Naive B cell (primary cell): ENCODE data around the gene STMN3. TPM values are rescaled to one million over a fixed set of nuclear protein-coding genes. Genes with fewer than 3 reads are reported as not detected.

Experiments used
- ATAC-seq, 2 donors: fragments of 150-1000 bp; cut with Tn5 transposase; 2 replicates each; pipeline ENCODE4 v1.10.0; 2021; ENCODE audit warnings: low read depth in 2 of 2, mild to moderate bottlenecking in 2 of 2, moderate library complexity in 2 of 2
- DNase-seq: peaks from one replicate; pipeline ENCODE4 v3.0.0; 2022
- H3K27ac Mint-ChIP-seq, 6 donors: one replicate each; pipeline ENCODE4 v1.8.0; 2020 to 2022; ENCODE audit warnings: mild to moderate bottlenecking in 6 of 6, mixed read lengths in 6 of 6, moderate library complexity in 5 of 6, inconsistent platforms in 2 of 6
- H3K27me3 Mint-ChIP-seq, 3 donors: one replicate each; pipeline ENCODE4 v1.8.0; 2021 to 2022; ENCODE audit warnings: mixed read lengths in 3 of 3, mild to moderate bottlenecking in 1 of 3
- H3K36me3 Mint-ChIP-seq, 2 donors: one replicate each; pipeline ENCODE4 v1.8.0; 2020 to 2022; ENCODE audit warnings: mixed read lengths in 2 of 2, inconsistent platforms in 1 of 2, mild to moderate bottlenecking in 1 of 2
- H3K4me1 Mint-ChIP-seq, 3 donors: one replicate each; pipeline ENCODE4 v1.8.0; 2020 to 2022; ENCODE audit warnings: mixed read lengths in 3 of 3, inconsistent platforms in 1 of 3, mild to moderate bottlenecking in 1 of 3, moderate library complexity in 1 of 3
- H3K4me3 Mint-ChIP-seq, 8 donors: one replicate each; pipeline ENCODE4 v1.8.0; 2020 to 2022; ENCODE audit warnings: mild to moderate bottlenecking in 8 of 8, mixed read lengths in 8 of 8, moderate library complexity in 8 of 8, inconsistent platforms in 2 of 8
- H3K9me3 Mint-ChIP-seq, 7 donors: one replicate each; pipeline ENCODE4 v1.8.0; 2020 to 2022; ENCODE audit warnings: mixed read lengths in 7 of 7, mild to moderate bottlenecking in 5 of 7, inconsistent platforms in 2 of 7, moderate library complexity in 1 of 7
- polyA plus RNA-seq, 6 donors: library from polyadenylated mRNA; unstranded; fragments of 300-500 nt; fragmentation: Illumina TruSeq; gene quantifications; one replicate each; pipeline ENCODE4 v1.2.3, GENCODE V29; 2021; ENCODE audit warnings: low read depth in 6 of 6

STMN3 gene
- polyA plus RNA-seq, 6 donors from 2014 or later = 1.2 to 4.2 (median 2.5) TPM

GRCh38 chr20:63592661-63593060 lies 60.6 kb downstream of the STMN3 start:
- no peaks in the 10 kb centered on the region for H3K9me3 Mint-ChIP-seq
- no peak for DNase-seq
- ATAC-seq = no peak
- H3K27ac Mint-ChIP-seq = no peak overlapping the region
- H3K27me3 Mint-ChIP-seq = no peaks in the 10 kb centered on the region
- peaks cover 5 to 7% of the 10 kb centered on the region in 2 donors for H3K36me3 Mint-ChIP-seq
- no peak overlapping the region for H3K4me3 Mint-ChIP-seq
- H3K4me1 Mint-ChIP-seq = peaks cover 6 to 12% (median 7%) of the 10 kb centered on the region in 3 donors

GRCh38 chr20:63591786-63592355 lies 61.4 kb downstream of the STMN3 start:
- no peaks in the 10 kb centered on the region for H3K27me3 Mint-ChIP-seq
- no peak for ATAC-seq
- H3K36me3 Mint-ChIP-seq = peaks cover 5 to 7% of the 10 kb centered on the region in 2 donors
- no peaks in the 10 kb centered on the region for H3K9me3 Mint-ChIP-seq
- no peak overlapping the region for H3K4me3 Mint-ChIP-seq
- H3K4me1 Mint-ChIP-seq = peaks cover 6 to 13% (median 11%) of the 10 kb centered on the region in 3 donors
- H3K27ac Mint-ChIP-seq = no peak overlapping the region
- no peak for DNase-seq

GRCh38 chr20:63591147-63591533 lies 62.1 kb downstream of the STMN3 start:
- H3K4me1 Mint-ChIP-seq = peaks cover 6 to 13% (median 11%) of the 10 kb centered on the region in 3 donors
- DNase-seq = no peak
- ATAC-seq = no peak
- peaks cover 5 to 7% of the 10 kb centered on the region in 2 donors for H3K36me3 Mint-ChIP-seq
- no peaks in the 10 kb centered on the region for H3K9me3 Mint-ChIP-seq
- H3K4me3 Mint-ChIP-seq = no peak overlapping the region
- no peaks in the 10 kb centered on the region for H3K27me3 Mint-ChIP-seq
- peak overlapping the region in 2 of 6 donors; percentile 59 to 84 for H3K27ac Mint-ChIP-seq

- peaks cover 5 to 7% of the 10 kb centered on the region in 2 donors for H3K36me3 Mint-ChIP-seq
- no peaks in the 10 kb centered on the region for H3K27me3 Mint-ChIP-seq
- H3K4me3 Mint-ChIP-seq = no peak overlapping the region
- no peaks in the 10 kb centered on the region for H3K9me3 Mint-ChIP-seq
- DNase-seq (no peak), ATAC-seq (no peak)
- H3K4me1 Mint-ChIP-seq = peaks cover 11 to 13% (median 11%) of the 10 kb centered on the region in 3 donors
- H3K27ac Mint-ChIP-seq = peak overlapping the region in 2 of 6 donors; percentile 58 to 59
Measured at GRCh38 chr20:63590218-63591146, 62.7 kb downstream of the STMN3 start.

Other genes with a start within 250 kb of the STMN3 start
- gene KCNQ2, start 180.8 kb downstream of the STMN3 start, polyA plus RNA-seq = 1 to 10 TPM in 1 of 6 donors, under 1 TPM in 1, not detected in 4; 0.54 to 1.1 TPM
- gene EEF1A2, start 154.3 kb downstream of the STMN3 start, polyA plus RNA-seq = 1 to 10 TPM in 1 of 6 donors, under 1 TPM in 3, not detected in 2; 0.12 to 1.4 (median 0.28) TPM
- 100 to 1,000 TPM in 1 of 6 donors, 10 to 100 TPM in 5; 40.2 to 132 (median 67.5) TPM for gene PPDPF, start 132.7 kb downstream of the STMN3 start, polyA plus RNA-seq
- 1 to 10 TPM in 1 of 6 donors, under 1 TPM in 5; 0.10 to 1.3 (median 0.51) TPM for gene PTK6, start 116.0 kb downstream of the STMN3 start, polyA plus RNA-seq
- gene SRMS, start 105.7 kb downstream of the STMN3 start, polyA plus RNA-seq = not detected
- 1 to 10 TPM in 5 of 6 donors, under 1 TPM in 1; 0.08 to 5.2 (median 1.8) TPM for gene FNDC11, start 99.3 kb downstream of the STMN3 start, polyA plus RNA-seq
- gene HELZ2, start 79.2 kb downstream of the STMN3 start, polyA plus RNA-seq = 10 to 100 TPM in 3 of 6 donors, 1 to 10 TPM in 3; 2.5 to 11.6 (median 9.3) TPM
- 10 to 100 TPM in 1 of 6 donors, 1 to 10 TPM in 5; 3.1 to 16.0 (median 8.6) TPM for gene GMEB2, start 26.3 kb downstream of the STMN3 start, polyA plus RNA-seq
- 1 to 10 TPM in 5 of 6 donors, not detected in 1; 1.5 to 6.5 (median 3.0) TPM for gene RTEL1, start 4.9 kb upstream of the STMN3 start, polyA plus RNA-seq
- not detected for gene TNFRSF6B, start 43.2 kb upstream of the STMN3 start, polyA plus RNA-seq
- 10 to 100 TPM; 35.6 to 62.9 (median 45.8) TPM for gene ARFRP1, start 54.6 kb upstream of the STMN3 start, polyA plus RNA-seq
- 10 to 100 TPM; 25.5 to 58.2 (median 28.1) TPM for gene ZGPAT, start 54.6 kb upstream of the STMN3 start, polyA plus RNA-seq
- 10 to 100 TPM in 1 of 6 donors, 1 to 10 TPM in 5; 4.9 to 19.0 (median 8.8) TPM for gene LIME1, start 83.2 kb upstream of the STMN3 start, polyA plus RNA-seq
- 1 to 10 TPM in 3 of 6 donors, under 1 TPM in 2, not detected in 1; 0.36 to 1.4 (median 1.3) TPM for gene SLC2A4RG, start 86.4 kb upstream of the STMN3 start, polyA plus RNA-seq
- under 1 TPM in 1 of 6 donors, not detected in 5; 0.15 TPM for gene ZBTB46, start 177.8 kb upstream of the STMN3 start, polyA plus RNA-seq
- 1 to 10 TPM in 1 of 6 donors, not detected in 5; 1.1 TPM for gene ABHD16B, start 208.1 kb upstream of the STMN3 start, polyA plus RNA-seq
- 100 to 1,000 TPM in 1 of 6 donors, 10 to 100 TPM in 5; 61.1 to 105 (median 79.9) TPM for gene TPD52L2, start 211.8 kb upstream of the STMN3 start, polyA plus RNA-seq
- 1 to 10 TPM in 5 of 6 donors, under 1 TPM in 1; 0.23 to 4.2 (median 3.3) TPM for gene DNAJC5, start 241.7 kb upstream of the STMN3 start, polyA plus RNA-seq